H1 (cell line): Measurements from ENCODE around the gene TLE3. TPM values are rescaled to one million over a fixed set of nuclear protein-coding genes. Genes with fewer than 3 reads are reported as not detected.

Experiments
- CHD7 ChIP-seq: fragments of 300-600 bp; sonication (generic); IDR thresholded peaks from 2 replicates; pipeline ENCODE4 v1.7.1; 2012; ENCODE audit warnings: low read length, moderate library complexity, mild to moderate bottlenecking, inconsistent platforms; ENCODE audit not compliant: insufficient replicate concordance
- E2F6 ChIP-seq: IDR thresholded peaks from 2 replicates; pipeline ENCODE4 v1.6.1; 2012; ENCODE audit warnings: inconsistent platforms
- EP300 ChIP-seq, 2 experiments: IDR thresholded peaks; 1 replicate in 1 of 2; 2 replicates in 1 of 2; pipeline ENCODE4 v1.6.1; 2011 to 2012; ENCODE audit warnings: low read depth in 2 of 2, low read length in 2 of 2, mild to moderate bottlenecking in 2 of 2, borderline replicate concordance in 1 of 2, inconsistent platforms in 1 of 2, moderate library complexity in 1 of 2
- KDM4A ChIP-seq: IDR thresholded peaks from one replicate; pipeline ENCODE4 v1.7.1; 2012; ENCODE audit warnings: low read depth, mild to moderate bottlenecking, moderate library complexity, low read length, inconsistent platforms; ENCODE audit not compliant: severe bottlenecking
- MAFK ChIP-seq: IDR thresholded peaks from 2 replicates; pipeline ENCODE4 v1.6.1; 2012; ENCODE audit warnings: low read depth, mild to moderate bottlenecking, improper control_type of control experiment, low read length
- RBBP5 ChIP-seq: IDR thresholded peaks from 2 replicates; pipeline ENCODE4 v1.7.1; 2012; ENCODE audit warnings: low read depth, mild to moderate bottlenecking, inconsistent platforms, low read length, moderate library complexity, borderline replicate concordance
- SP1 ChIP-seq: IDR thresholded peaks from 2 replicates; pipeline ENCODE4 v1.6.1; 2011; ENCODE audit warnings: low read depth, low read length
- TBP ChIP-seq: IDR thresholded peaks from 2 replicates; pipeline ENCODE4 v1.6.1; 2011; ENCODE audit warnings: low read depth, low read length, improper control_type of control experiment
- polyA plus RNA-seq, 7 experiments: library from polyadenylated mRNA; depleted of rRNA in 3 of 7; stranded (reverse) in 5 of 7; unstranded in 2 of 7; fragments of >200 nt in 5 of 7; fragments of 200-250 nt in 2 of 7; gene quantifications; 1 replicate in 5 of 7; 2 replicates in 1 of 7; 4 replicates in 1 of 7; pipeline versions ENCODE4 v1.2.1 to v1.2.3, GENCODE V29; 2011 to 2013; ENCODE audit warnings: missing spikeins in 2 of 7, mixed read lengths in 2 of 7
- total RNA-seq: library from RNA; stranded (reverse); fragmentation: NEBNext Ultra II Directional; extraction: Animal tissue kit (Norgen Biotek cat#: 25700); gene quantifications from 2 replicates; pipeline ENCODE4 v1.2.1, GENCODE V29; 2021

Gene TLE3
- total and polyA plus RNA-seq, 2 of the 8 experiments (the other 6 are each of a cell fraction or from before 2014, with no cell fraction given): 25.1 to 61.2 TPM

- TF ChIP-seq CHD7 (no peak), KDM4A (no peak), RBBP5 (no peak), SP1 (no peak), EP300 (IDR thresholded peaks at IDR 0.05; ENCODE audit: borderline replicate concordance in 1 of 2, low read depth in 2 of 2, low read length in 2 of 2) (no peak), TBP (no peak), MAFK (no peak), E2F6 (no peak)
Observed at GRCh38 chr15:70025413-70026296, 72.1 kb downstream of the TLE3 start (continued).
